ENCODE data around the gene SCPEP1. TPM values are rescaled to one million over a fixed set of nuclear protein-coding genes. Genes with fewer than 3 reads are reported as not detected.
"Not testable (repeated sequence)": the region's sequence is repeated elsewhere in the genome, so short reads cannot be mapped to it uniquely, and the experiment has no call there.

The SCPEP1 gene
- total RNA-seq, 1 donor from 2014 or later: 7.2 TPM

DNA sequence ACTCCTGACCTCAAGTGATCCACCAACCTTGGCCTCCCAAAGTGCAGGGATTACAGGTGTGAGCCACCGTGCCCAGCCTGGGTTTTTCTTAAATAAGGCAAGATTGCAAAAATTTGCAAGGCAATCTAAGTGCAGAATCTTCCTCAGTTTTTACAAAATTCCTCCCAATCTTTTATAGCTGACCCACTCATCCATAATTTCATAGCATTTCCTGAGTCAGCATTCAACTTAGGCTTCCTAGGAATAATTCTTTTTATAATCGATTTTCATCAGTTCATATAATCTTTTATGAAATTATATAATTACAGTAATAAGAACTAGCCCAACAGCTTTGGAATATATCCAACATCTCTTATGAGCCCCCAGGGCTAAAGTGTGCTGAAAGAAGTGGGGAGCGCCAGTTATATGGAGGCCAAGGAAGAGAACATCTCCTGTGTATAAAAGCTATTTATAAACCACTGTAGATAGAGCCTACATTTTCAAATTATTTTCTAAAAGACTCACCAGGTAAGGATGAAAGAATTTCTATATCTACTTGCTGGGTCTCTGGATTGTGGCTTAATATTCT lies 31.9 kb upstream of the SCPEP1 start:
- Mint-ChIP-seq H3K9me3 (no peaks in the 10 kb centered on the region), H3K4me3 (no peak overlapping the region), H3K36me3 (ENCODE audit: low read depth) (peaks cover 60% of the 10 kb centered on the region), H3K27ac (no peak overlapping the region), H3K27me3 (no peaks in the 10 kb centered on the region), H3K4me1 (peaks cover 9% of the 10 kb centered on the region)
- intact Hi-C loops (cut with micrococcal nuclease): loop anchor here (10.0 kb wide), 1 partner anchor 351 kb away; the partner anchor contains the start of gene NOG
- DNase-seq: no peak

- H3K27ac Mint-ChIP-seq: no peak overlapping the region
- DNase-seq: no peak
- H3K4me3 Mint-ChIP-seq: no peak overlapping the region
- H3K36me3 Mint-ChIP-seq (ENCODE audit: low read depth): peaks cover 50% of the 10 kb centered on the region
- no peaks in the 10 kb centered on the region for H3K27me3 Mint-ChIP-seq
- peaks cover 9% of the 10 kb centered on the region for H3K4me1 Mint-ChIP-seq
- H3K9me3 Mint-ChIP-seq: no peaks in the 10 kb centered on the region
- intact Hi-C loops (cut with micrococcal nuclease): loop anchor here (10.0 kb wide), 1 partner anchor 353 kb away; the partner anchor contains the start of gene NOG
These were observed 30.2 kb upstream of the SCPEP1 start for GRCh38 chr17:56947741-56948140.

DNA sequence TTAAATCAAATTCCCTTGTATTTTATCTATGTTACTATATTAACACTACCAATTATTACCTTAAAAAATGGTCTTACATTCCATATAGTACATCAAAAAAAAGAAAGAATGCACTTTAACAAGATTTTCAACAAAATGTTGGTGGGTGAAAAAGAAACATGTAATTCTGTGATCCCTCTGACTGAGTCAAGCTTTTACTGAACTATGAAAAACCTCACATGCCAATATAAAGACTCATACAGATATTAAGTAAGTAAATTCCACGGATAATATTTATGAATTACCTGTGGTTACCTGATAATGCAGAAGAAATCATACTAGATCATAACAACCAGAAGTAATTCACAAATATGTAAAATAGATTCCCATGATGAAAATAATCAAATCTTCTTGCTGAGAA lies 29.4 kb upstream of the SCPEP1 start:
- H3K9me3 Mint-ChIP-seq: no peaks in the 10 kb centered on the region
- no peaks in the 10 kb centered on the region for H3K27me3 Mint-ChIP-seq
- no peak overlapping the region for H3K27ac Mint-ChIP-seq
- H3K36me3 Mint-ChIP-seq (ENCODE audit: low read depth): peaks cover 43% of the 10 kb centered on the region
- intact Hi-C loops (cut with micrococcal nuclease): loop anchor here (10.0 kb wide), 1 partner anchor 354 kb away; the partner anchor contains the start of gene NOG
- no peak for DNase-seq
- no peak overlapping the region for H3K4me3 Mint-ChIP-seq
- peaks cover 9% of the 10 kb centered on the region for H3K4me1 Mint-ChIP-seq

DNA sequence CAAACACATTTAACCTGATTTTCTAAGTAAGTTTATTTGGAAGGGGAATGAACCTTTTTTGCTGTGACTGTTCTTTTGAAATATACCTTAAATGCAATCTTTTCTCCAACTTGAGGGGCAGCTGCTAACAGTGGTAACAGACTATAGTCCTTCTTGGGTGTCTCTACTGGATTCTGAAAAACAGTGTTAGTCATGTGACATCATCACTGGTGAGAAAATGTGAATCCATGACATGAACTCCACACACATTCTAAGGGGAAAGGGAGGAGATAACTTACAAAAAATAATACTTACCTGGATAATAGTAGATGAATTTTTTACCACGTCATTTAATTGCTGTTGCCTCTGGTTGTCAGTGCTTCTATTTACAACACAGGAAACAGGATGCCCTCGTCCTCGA lies 28.3 kb upstream of the SCPEP1 start:
- Mint-ChIP-seq H3K4me1 (peaks cover 7% of the 10 kb centered on the region), H3K4me3 (no peak overlapping the region), H3K9me3 (no peaks in the 10 kb centered on the region), H3K27me3 (no peaks in the 10 kb centered on the region), H3K27ac (no peak overlapping the region), H3K36me3 (ENCODE audit: low read depth) (peaks cover 36% of the 10 kb centered on the region)
- DNase-seq: no peak
- intact Hi-C loops (cut with micrococcal nuclease): loop anchor here (10.0 kb wide), 1 partner anchor 355 kb away; the partner anchor contains the start of gene NOG

DNA sequence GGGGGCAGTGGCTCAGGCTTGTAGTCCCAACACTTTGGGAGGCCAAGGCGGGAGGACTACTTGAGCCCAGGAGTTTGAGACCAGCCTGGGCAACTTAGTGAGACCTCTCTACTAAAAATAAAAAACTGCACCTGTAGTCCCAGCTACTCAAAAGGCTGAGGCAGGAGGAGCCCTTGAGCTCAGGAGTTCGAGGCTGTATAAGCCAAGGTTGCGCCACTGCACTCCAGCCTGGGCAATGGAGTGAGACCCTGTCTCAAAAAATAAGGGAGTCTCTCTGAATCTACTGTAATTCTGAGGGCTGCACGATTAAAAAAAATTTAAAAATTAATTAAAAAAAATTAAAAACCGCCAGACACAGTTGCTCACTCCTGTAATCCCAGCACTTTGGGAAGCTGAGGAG lies 20.9 kb upstream of the SCPEP1 start:
- intact Hi-C loops (cut with micrococcal nuclease): no loop called here
- H3K4me3 Mint-ChIP-seq: no peak overlapping the region

GRCh38 chr17:56960596-56961538 lies 17.1 kb upstream of the SCPEP1 start, which contains the start of gene COIL:
Gene COIL, minus strand, starts transcription at chr17:56961050. Its CDS starts 31 bp downstream, at chr17:56961019.
- Mint-ChIP-seq H3K4me3 (peak within 1 kb of the TSS; percentile 84), H3K27me3 (peaks cover 2% of the 10 kb centered on the region), H3K27ac (peak within 1 kb of the TSS; percentile 85), H3K36me3 (ENCODE audit: low read depth) (peaks cover 6% of the 10 kb centered on the region), H3K9me3 (no peaks in the 10 kb centered on the region), H3K4me1 (peaks cover 19% of the 10 kb centered on the region)
- intact Hi-C loops (cut with micrococcal nuclease): loop anchor here (1.0 to 2.0 kb wide), 2 partner anchors 17 to 128 kb away; partner anchors contain the start of genes C17orf67 and SCPEP1
- peak; percentile 98 for DNase-seq

More for the DNA sequence above, 20.9 kb upstream of the SCPEP1 start:
- H3K27me3 Mint-ChIP-seq: no peaks in the 10 kb centered on the region
- H3K9me3 Mint-ChIP-seq: no peaks in the 10 kb centered on the region
- no peak for DNase-seq
- peaks cover 19% of the 10 kb centered on the region for H3K4me1 Mint-ChIP-seq
- H3K36me3 Mint-ChIP-seq (ENCODE audit: low read depth): peaks cover 8% of the 10 kb centered on the region
- no peak overlapping the region for H3K27ac Mint-ChIP-seq

GRCh38 chr17:56965241-56965640 lies 12.7 kb upstream of the SCPEP1 start:
- H3K36me3 Mint-ChIP-seq (ENCODE audit: low read depth); H3K4me3 Mint-ChIP-seq; H3K4me1 Mint-ChIP-seq; intact Hi-C loops (cut with micrococcal nuclease); DNase-seq; H3K9me3 Mint-ChIP-seq; H3K27ac Mint-ChIP-seq; H3K27me3 Mint-ChIP-seq: not testable (repeated sequence)

DNA sequence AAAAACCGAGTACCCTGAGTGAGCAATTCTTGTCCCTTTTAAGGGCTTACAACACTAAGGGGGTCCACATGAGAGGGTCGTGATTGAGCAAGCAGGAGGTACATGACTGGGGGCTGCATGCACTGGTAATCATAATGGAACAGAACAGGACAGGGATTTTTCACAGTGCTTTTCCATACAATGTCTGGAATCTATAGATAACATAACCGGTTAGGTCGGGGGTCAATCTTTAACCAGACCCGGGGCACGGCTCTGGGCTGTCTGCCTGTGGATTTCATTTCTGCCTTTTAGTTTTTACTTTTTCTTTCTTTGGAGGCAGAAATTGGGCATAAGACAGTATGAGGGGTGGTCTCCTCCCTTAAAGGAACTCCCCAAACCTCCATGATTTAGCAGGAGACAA lies 12.2 kb upstream of the SCPEP1 start:
- H3K4me1 Mint-ChIP-seq; intact Hi-C loops (cut with micrococcal nuclease); H3K9me3 Mint-ChIP-seq; DNase-seq; H3K4me3 Mint-ChIP-seq; H3K36me3 Mint-ChIP-seq (ENCODE audit: low read depth); H3K27ac Mint-ChIP-seq: not testable (repeated sequence)
- peaks cover 10% of the 10 kb centered on the region for H3K27me3 Mint-ChIP-seq

GRCh38 chr17:56966338-56966737 lies 11.6 kb upstream of the SCPEP1 start:
- Mint-ChIP-seq H3K4me3 (no peak overlapping the region), H3K27me3 (peaks cover 13% of the 10 kb centered on the region), H3K36me3 (ENCODE audit: low read depth) (no peaks in the 10 kb centered on the region), H3K9me3 (no peaks in the 10 kb centered on the region), H3K4me1 (no peaks in the 10 kb centered on the region), H3K27ac (no peak overlapping the region)
- intact Hi-C loops (cut with micrococcal nuclease): no loop called here
- DNase-seq: no peak

- DNase-seq: no peak
- no peaks in the 10 kb centered on the region for H3K9me3 Mint-ChIP-seq
- no peaks in the 10 kb centered on the region for H3K4me1 Mint-ChIP-seq
- no peak overlapping the region for H3K27ac Mint-ChIP-seq
- H3K36me3 Mint-ChIP-seq (ENCODE audit: low read depth): no peaks in the 10 kb centered on the region
- intact Hi-C loops (cut with micrococcal nuclease): no loop called here
- peaks cover 35% of the 10 kb centered on the region for H3K27me3 Mint-ChIP-seq
- H3K4me3 Mint-ChIP-seq: no peak overlapping the region
These were observed 7.0 kb upstream of the SCPEP1 start for GRCh38 chr17:56970974-56971373.

DNA sequence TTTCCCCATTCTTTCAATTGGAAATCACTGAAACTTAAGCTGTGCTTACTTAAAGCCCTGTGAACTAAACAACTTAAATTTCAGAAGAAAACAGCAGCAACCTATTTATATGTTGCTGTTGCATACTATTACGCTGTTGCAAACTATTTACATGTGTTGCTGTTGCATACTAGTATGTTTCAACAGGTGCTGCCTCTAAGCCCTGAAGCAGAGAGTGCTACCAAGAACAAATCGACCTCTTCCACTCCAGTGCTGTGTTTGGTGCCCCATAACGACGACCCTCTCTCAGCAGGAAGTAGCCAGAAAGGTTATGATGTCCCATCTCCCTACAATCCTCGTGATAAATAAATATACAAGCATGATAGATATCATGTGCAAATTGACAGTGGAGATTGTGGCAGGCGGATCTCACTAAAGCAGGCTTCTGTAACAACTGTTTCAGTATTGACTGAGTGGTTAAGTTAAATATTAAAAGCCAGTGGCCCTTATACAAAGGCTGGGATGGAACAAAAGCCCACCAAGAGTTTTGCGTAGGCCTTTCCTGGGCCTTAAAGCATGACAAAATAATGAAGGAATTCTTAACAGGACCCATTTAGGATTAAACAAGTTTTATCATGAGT lies 5.7 kb upstream of the SCPEP1 start:
- peaks cover 6% of the 10 kb centered on the region for H3K4me1 Mint-ChIP-seq
- H3K36me3 Mint-ChIP-seq (ENCODE audit: low read depth): no peaks in the 10 kb centered on the region
- H3K27me3 Mint-ChIP-seq: peaks cover 43% of the 10 kb centered on the region
- intact Hi-C loops (cut with micrococcal nuclease): no loop called here
- H3K4me3 Mint-ChIP-seq: no peak overlapping the region
- no peak overlapping the region for H3K27ac Mint-ChIP-seq
- no peaks in the 10 kb centered on the region for H3K9me3 Mint-ChIP-seq
- no peak for DNase-seq

DNA sequence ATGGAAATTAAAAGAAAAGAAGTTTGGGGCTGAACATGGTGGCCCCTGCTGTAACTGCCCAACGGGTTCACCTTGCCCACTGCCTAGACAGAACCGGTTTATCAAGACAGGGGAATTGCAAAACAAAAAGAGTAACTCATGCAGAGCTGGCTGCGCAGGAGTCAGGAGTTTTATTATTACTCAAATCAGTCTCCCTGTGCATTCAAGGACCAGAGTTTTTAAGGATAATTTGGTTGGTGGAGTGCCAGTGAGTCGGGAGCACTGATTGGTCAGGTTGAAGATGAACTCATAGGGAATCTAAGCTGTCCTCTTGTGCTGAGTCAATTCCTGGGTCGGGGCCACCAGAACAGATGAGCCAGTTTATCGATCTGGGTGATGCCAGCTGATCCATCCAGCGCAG lies 4.4 kb upstream of the SCPEP1 start:
- Mint-ChIP-seq H3K4me1 (peaks cover 12% of the 10 kb centered on the region), H3K27ac (no peak overlapping the region), H3K36me3 (ENCODE audit: low read depth) (no peaks in the 10 kb centered on the region), H3K27me3 (peaks cover 43% of the 10 kb centered on the region), H3K4me3 (no peak overlapping the region), H3K9me3 (no peaks in the 10 kb centered on the region)
- intact Hi-C loops (cut with micrococcal nuclease): no loop called here
- DNase-seq: no peak

GRCh38 chr17:56974055-56974454 lies 3.9 kb upstream of the SCPEP1 start:
- H3K4me1 Mint-ChIP-seq: peaks cover 18% of the 10 kb centered on the region
- no peak overlapping the region for H3K4me3 Mint-ChIP-seq
- H3K9me3 Mint-ChIP-seq: no peaks in the 10 kb centered on the region
- peaks cover 43% of the 10 kb centered on the region for H3K27me3 Mint-ChIP-seq
- intact Hi-C loops (cut with micrococcal nuclease): no loop called here
- no peak overlapping the region for H3K27ac Mint-ChIP-seq
- H3K36me3 Mint-ChIP-seq (ENCODE audit: low read depth): no peaks in the 10 kb centered on the region
- no peak for DNase-seq

DNA sequence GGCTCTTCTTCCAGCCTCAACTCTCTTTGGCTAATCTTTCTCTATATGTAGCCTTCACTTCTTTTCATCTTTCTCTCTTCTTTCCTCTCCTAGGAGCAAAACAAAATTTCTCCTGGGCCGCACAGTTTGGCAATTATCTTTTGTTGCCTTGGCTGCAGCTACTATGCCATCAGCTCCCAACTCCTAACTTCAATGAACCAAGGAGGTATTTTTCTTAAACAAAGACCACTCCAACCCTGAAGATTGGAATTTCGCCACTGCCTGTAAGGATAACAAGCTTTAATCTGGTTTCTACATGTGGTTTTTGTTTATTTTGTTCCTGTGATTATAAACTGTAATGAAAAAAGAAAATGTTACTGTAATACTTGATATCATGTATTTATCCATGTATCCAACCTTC lies 2.3 kb upstream of the SCPEP1 start:
- Mint-ChIP-seq H3K4me1 (peaks cover 21% of the 10 kb centered on the region), H3K27me3 (peaks cover 37% of the 10 kb centered on the region), H3K27ac (no peak overlapping the region), H3K4me3 (no peak overlapping the region), H3K9me3 (no peaks in the 10 kb centered on the region), H3K36me3 (ENCODE audit: low read depth) (no peaks in the 10 kb centered on the region)
- DNase-seq: no peak
- intact Hi-C loops (cut with micrococcal nuclease): no loop called here
